HepG2 (cell line): ENCODE data around the gene NELFCD. TPM values are rescaled to one million over a fixed set of nuclear protein-coding genes. Genes with fewer than 3 reads are reported as not detected.

Experiments
- ATAC-seq: fragments of 200-7000 bp; cut with Tn5 transposase; 3 replicates; pipeline ENCODE4 v1.9.1; 2020; ENCODE audit warnings: mild to moderate bottlenecking, moderate library complexity
- BruUV-seq: library from RNA; stranded (reverse); fragments of 400-500 nt; replicated peaks from 2 replicates; lab custom pipeline; 2021; lab: Mats Ljungman, UMichigan
- CTCF ChIA-PET: fragments of 300-600 bp; formaldehyde crosslinking; extraction: SDS; loops from one replicate; lab custom pipeline; 2021; ENCODE audit warnings: low total read pairs, inconsistent platforms, low intra/inter-chr PET ratio; lab: Yijun Ruan, JAX
- POLR2A ChIA-PET: fragments of 350-600 bp; sonication (Branson Sonifier 250); formaldehyde crosslinking; loops from one replicate; lab custom pipeline; 2020; ENCODE audit warnings: antibody characterized with exemption, inconsistent platforms; lab: Yijun Ruan, JAX
- DNase-seq: peaks from one replicate; pipeline ENCODE4 v3.0.0-alpha.2; 2015; ENCODE audit warnings: low spot score
- FAIRE-seq: peaks from 3 replicates; lab custom pipeline; 2011; peaks lifted over from hg19 to GRCh38; lab: Jason Lieb, UNC
- H2AFZ ChIP-seq: one replicate; pipeline ENCODE4 v1.6.1; 2011; ENCODE audit warnings: low read length, inconsistent platforms
- H3K27ac ChIP-seq: fragments of 300-600 bp; 3 replicates; pipeline ENCODE4 v1.8.0; 2011; ENCODE audit warnings: mixed run types, mild to moderate bottlenecking, mixed read lengths, low read length, inconsistent platforms; ENCODE audit not compliant: insufficient read depth; ENCODE audit errors: extremely low read length
- H3K27me3 ChIP-seq, 2 experiments: fragments of 200-600 bp in 1 of 2; 2 replicates in 1 of 2; 3 replicates in 1 of 2; pipeline versions ENCODE4 v1.6.0 to v1.8.0; 2011; ENCODE audit warnings: low read length in 2 of 2, mild to moderate bottlenecking in 2 of 2, moderate library complexity in 2 of 2, inconsistent platforms in 1 of 2; ENCODE audit not compliant: insufficient read depth in 2 of 2, control insufficient read depth in 1 of 2
- H3K36me3 ChIP-seq, 2 experiments: fragments of 200-600 bp in 1 of 2; replicated peaks in 1 of 2; 2 replicates in 1 of 2; 3 replicates in 1 of 2; pipeline versions ENCODE4 v1.5.1 to v1.8.0; 2011; ENCODE audit warnings: low read length in 2 of 2, inconsistent platforms in 1 of 2; ENCODE audit not compliant: insufficient read depth in 2 of 2, control insufficient read depth in 1 of 2
- H3K4me1 ChIP-seq: 2 replicates; pipeline ENCODE4 v1.5.1; 2012; ENCODE audit warnings: low read length, inconsistent platforms; ENCODE audit not compliant: insufficient read depth
- H3K4me2 ChIP-seq: 2 replicates; pipeline ENCODE4 v1.6.0; 2011; ENCODE audit warnings: low read depth, low read length, inconsistent platforms
- H3K4me3 ChIP-seq, 3 experiments: fragments of 200-600 bp in 1 of 3; sonication (generic), shearing (Covaris generic) in 1 of 3; replicated peaks in 1 of 3; 2 replicates each; pipeline ENCODE4 v1.5.1; 2011 to 2016; ENCODE audit warnings: low read length in 3 of 3, inconsistent platforms in 2 of 3, low read depth in 2 of 3, mild to moderate bottlenecking in 2 of 3, control low read depth in 1 of 3, mixed read lengths in 1 of 3; ENCODE audit not compliant: insufficient read depth in 1 of 3
- H3K79me2 ChIP-seq: one replicate; pipeline ENCODE4 v1.6.1; 2011; ENCODE audit warnings: low read length, inconsistent platforms; ENCODE audit not compliant: insufficient read depth
- H3K9ac ChIP-seq: 2 replicates; pipeline ENCODE4 v1.6.0; 2011; ENCODE audit warnings: mild to moderate bottlenecking, low read depth, low read length, inconsistent platforms; ENCODE audit not compliant: insufficient read depth
- H3K9me3 ChIP-seq: 2 replicates; pipeline ENCODE4 v1.5.1; 2012; ENCODE audit warnings: mild to moderate bottlenecking, low read length
- H4K20me1 ChIP-seq: 2 replicates; pipeline ENCODE4 v1.6.0; 2011; ENCODE audit warnings: inconsistent platforms, mild to moderate bottlenecking, low read length, moderate library complexity; ENCODE audit not compliant: insufficient read depth
- FLYWCH1 ChIP-seq: sonication (generic); formaldehyde crosslinking; IDR thresholded peaks from 2 replicates; pipeline ENCODE4 v1.8.1; 2023; ENCODE audit warnings: mild to moderate bottlenecking, missing genetic modification reagents
- WGBS: methylation state at CpG from one replicate; pipeline ENCODE4 v1.1.6; 2017; ENCODE audit warnings: low lambda C conversion rate; 5-methylcytosine and 5-hydroxymethylcytosine counted together
- in situ Hi-C: cut with HindIII; loops from 2 replicates; pipeline ENCODE4 v1.10.0; 2017; ENCODE audit warnings: low pct_unique_long_range_greater_than_20kb; ENCODE audit not compliant: extremely low pct_ligation_motif_present
- intact Hi-C: fragments of 100-400 bp; cut with micrococcal nuclease; formaldehyde crosslinking; loops from one replicate; pipeline ENCODE4 v1.10.0; 2022; ENCODE audit not compliant: unreplicated experiment
- polyA plus RNA-seq, 8 experiments: library from polyadenylated mRNA; depleted of rRNA in 3 of 8; stranded (reverse) in 7 of 8; unstranded in 1 of 8; fragments of >200 nt; fragmentation: Illumina TruSeq in 4 of 8; extraction: Trizol in 4 of 8; gene quantifications; 2 replicates each; pipeline versions ENCODE4 v1.2.1 to v1.2.3, GENCODE V29; 2011 to 2016; ENCODE audit warnings: low read depth in 4 of 8, missing spikeins in 1 of 8, mixed read lengths in 1 of 8; ENCODE audit not compliant: insufficient read depth in 1 of 8
- total RNA-seq, 5 experiments: library from RNA; depleted of rRNA; stranded (reverse); fragments of >200 nt; fragmentation: Illumina TruSeq; extraction: Trizol; gene quantifications; 2 replicates each; pipeline ENCODE4 v1.2.3, GENCODE V29; 2016; ENCODE audit warnings: low read depth in 1 of 5
- TF ChIP-seq, protein P1 (sequence below): sonication (generic); formaldehyde crosslinking; IDR thresholded peaks from 2 replicates; pipeline ENCODE4 v1.5.0; 2020; ENCODE audit warnings: missing genetic modification reagents, mild to moderate bottlenecking, borderline replicate concordance
- TF ChIP-seq, protein P2 (sequence below): sonication (generic); formaldehyde crosslinking; IDR thresholded peaks from one replicate; pipeline ENCODE4 v1.5.1; 2020; ENCODE audit warnings: mild to moderate bottlenecking, missing genetic modification reagents; ENCODE audit errors: not compliant biosample characterization

The NELFCD gene
- total and polyA plus RNA-seq, 2 of the 13 experiments (the other 11 are each of a cell fraction or from before 2014, with no cell fraction given), result 159 to 203 TPM

- no peak for TF ChIP-seq FLYWCH1 (CRISPR knock-in tag)
These were observed 10.7 kb downstream of the NELFCD start (continued) for GRCh38 chr20:58991715-58992114.

DNA sequence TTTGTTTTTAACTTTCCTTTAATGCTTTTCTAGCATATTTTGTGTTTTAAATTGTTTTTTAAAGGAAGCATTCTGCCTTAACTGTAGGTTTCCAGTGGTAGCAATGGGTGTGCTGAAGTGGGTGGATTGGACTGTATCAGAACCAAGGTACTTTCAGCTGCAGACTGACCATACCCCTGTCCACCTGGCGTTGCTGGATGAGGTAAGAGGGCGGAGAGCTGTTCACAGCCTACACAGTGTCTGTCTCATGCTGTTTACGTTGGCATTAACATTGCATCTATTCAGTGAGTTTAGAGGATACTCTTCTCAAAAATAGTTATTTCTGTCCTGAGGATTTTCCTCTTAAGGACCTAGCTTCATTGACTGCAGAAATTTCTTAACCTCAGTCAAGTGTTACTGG lies 11.9 kb downstream of the NELFCD start:
- no peak for FAIRE-seq
- Histone ChIP-seq H3K4me3 (no peak overlapping the region), H3K27ac (peak overlapping the region; percentile 7), H3K27me3 (no peaks in the 10 kb centered on the region), H3K36me3 (peaks cover 53 to 74% of the 10 kb centered on the region in 2 experiments), H3K4me1 (peaks cover 68% of the 10 kb centered on the region), H3K9ac (no peak overlapping the region), H3K4me2 (no peak overlapping the region), H3K79me2 (no peaks in the 10 kb centered on the region), H4K20me1 (no peaks in the 10 kb centered on the region), H3K9me3 (no peaks in the 10 kb centered on the region), H2AFZ (no peak overlapping the region)
- TF ChIP-seq, protein P1, sequence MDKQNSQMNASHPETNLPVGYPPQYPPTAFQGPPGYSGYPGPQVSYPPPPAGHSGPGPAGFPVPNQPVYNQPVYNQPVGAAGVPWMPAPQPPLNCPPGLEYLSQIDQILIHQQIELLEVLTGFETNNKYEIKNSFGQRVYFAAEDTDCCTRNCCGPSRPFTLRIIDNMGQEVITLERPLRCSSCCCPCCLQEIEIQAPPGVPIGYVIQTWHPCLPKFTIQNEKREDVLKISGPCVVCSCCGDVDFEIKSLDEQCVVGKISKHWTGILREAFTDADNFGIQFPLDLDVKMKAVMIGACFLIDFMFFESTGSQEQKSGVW, result no peak
- TF ChIP-seq, protein P2, sequence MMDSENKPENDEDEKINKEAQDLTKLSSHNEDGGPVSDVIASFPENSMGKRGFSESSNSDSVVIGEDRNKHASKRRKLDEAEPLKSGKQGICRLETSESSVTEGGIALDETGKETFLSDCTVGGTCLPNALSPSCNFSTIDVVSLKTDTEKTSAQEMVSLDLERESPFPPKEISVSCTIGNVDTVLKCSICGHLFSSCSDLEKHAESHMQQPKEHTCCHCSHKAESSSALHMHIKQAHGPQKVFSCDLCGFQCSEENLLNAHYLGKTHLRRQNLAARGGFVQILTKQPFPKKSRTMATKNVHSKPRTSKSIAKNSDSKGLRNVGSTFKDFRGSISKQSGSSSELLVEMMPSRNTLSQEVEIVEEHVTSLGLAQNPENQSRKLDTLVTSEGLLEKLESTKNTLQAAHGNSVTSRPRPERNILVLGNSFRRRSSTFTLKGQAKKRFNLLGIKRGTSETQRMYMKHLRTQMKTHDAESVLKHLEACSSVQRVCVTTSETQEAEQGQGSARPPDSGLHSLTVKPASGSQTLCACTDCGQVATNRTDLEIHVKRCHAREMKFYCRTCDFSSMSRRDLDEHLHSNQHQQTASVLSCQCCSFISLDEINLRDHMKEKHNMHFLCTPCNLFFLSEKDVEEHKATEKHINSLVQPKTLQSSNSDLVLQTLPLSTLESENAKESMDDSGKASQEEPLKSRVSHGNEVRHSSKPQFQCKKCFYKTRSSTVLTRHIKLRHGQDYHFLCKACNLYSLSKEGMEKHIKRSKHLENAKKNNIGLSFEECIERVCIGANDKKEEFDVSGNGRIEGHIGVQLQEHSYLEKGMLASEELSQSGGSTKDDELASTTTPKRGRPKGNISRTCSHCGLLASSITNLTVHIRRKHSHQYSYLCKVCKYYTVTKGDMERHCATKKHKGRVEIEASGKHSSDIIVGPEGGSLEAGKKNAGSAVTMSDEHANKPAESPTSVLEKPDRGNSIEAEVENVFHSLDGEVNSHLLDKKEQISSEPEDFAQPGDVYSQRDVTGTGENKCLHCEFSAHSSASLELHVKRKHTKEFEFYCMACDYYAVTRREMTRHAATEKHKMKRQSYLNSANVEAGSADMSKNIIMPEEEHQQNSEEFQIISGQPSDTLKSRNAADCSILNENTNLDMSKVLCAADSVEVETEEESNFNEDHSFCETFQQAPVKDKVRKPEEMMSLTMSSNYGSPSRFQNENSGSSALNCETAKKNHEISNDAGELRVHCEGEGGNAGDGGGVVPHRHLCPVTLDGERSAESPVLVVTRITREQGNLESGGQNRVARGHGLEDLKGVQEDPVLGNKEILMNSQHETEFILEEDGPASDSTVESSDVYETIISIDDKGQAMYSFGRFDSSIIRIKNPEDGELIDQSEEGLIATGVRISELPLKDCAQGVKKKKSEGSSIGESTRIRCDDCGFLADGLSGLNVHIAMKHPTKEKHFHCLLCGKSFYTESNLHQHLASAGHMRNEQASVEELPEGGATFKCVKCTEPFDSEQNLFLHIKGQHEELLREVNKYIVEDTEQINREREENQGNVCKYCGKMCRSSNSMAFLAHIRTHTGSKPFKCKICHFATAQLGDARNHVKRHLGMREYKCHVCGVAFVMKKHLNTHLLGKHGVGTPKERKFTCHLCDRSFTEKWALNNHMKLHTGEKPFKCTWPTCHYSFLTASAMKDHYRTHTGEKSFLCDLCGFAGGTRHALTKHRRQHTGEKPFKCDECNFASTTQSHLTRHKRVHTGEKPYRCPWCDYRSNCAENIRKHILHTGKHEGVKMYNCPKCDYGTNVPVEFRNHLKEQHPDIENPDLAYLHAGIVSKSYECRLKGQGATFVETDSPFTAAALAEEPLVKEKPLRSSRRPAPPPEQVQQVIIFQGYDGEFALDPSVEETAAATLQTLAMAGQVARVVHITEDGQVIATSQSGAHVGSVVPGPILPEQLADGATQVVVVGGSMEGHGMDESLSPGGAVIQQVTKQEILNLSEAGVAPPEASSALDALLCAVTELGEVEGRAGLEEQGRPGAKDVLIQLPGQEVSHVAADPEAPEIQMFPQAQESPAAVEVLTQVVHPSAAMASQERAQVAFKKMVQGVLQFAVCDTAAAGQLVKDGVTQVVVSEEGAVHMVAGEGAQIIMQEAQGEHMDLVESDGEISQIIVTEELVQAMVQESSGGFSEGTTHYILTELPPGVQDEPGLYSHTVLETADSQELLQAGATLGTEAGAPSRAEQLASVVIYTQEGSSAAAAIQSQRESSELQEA (CRISPR knock-in tag), result peak; percentile 47
- intact Hi-C loops (no loop called here), in situ Hi-C loops (no loop called here)
- ChIA-PET CTCF (no interaction called here), POLR2A (interaction anchor here (0.9 to 2.4 kb wide), 7 partner anchors 9 to 103 kb away, joined by 3 to 11 read pairs (median 6); partner anchors contain the start of gene ATP5F1E)
- DNase-seq, result no peak
- no TSS peak for BruUV-seq
- 94% methylated on average over 3 of the region's 3 CpGs for WGBS
- no peak for ATAC-seq
